ENCODE measurements around the gene WFDC5. TPM values are rescaled to one million over a fixed set of nuclear protein-coding genes. Genes with fewer than 3 reads are reported as not detected.

The WFDC5 gene, protein sequence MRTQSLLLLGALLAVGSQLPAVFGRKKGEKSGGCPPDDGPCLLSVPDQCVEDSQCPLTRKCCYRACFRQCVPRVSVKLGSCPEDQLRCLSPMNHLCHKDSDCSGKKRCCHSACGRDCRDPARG
- total RNA-seq = not detected in 2 replicates

DNA sequence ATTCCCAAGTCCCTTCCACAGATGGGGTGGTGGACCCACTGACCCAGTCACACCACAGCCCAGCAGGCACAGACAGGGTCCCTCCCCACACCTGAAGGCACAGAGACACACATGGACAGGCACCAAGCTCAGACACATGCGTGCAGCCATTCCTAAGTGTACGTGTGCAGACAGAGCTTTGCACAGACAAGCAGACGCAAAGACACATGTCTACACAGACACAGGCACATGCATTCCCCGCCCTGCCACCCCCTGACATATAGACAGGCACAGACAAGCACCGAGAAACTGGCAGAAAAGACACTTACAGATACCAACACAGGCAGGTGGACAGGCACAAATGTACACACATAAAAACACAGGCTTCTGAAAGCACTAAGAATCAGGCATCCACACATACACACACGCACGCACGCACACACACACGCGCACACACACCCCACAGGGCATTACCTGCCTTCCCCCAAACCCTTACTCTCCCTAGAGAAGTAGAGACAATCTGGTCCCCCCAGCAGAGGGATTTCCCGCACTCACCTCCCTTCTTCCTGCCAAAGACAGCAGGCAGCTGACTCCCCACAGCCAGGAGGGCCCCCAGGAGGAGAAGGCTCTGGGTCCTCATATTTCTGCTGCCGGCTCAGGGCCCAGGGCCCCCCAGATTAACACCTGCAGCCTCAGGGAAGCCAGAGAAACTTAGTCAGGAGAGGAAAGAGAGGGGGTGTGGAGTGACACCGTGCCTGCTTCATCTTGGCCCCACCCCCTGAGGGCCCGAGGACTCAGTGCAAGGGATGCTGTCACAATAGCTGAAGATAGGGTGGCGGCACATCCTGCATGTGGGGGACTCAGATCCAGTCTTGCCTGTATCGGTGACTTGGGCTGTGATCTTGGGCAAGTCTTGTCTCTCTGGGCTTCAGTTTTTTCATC lies at the start of gene WFDC5:
TSS of gene WFDC5 (minus strand) at position 710 of the 921 bp plus-strand sequence. CDS start at position 619, 91 bp downstream.

DNA sequence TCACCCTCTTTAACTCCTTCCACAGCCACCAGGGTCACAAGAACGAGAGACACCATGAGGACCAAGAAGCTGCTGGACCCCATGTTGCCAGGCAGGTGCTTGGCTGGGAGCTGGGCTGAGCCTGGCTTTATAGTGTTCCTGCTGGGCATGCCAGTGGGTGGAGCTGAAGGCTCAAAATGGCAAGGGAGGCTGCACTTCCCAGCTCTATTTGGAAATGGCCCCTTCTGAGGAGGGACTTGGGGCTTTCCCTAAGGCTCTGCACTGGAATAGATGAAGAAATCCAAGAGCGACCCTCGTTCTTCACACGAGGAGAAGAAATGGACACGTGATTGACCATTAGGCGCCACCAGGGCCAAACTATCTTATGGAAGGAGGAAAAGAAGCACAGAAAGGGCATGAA lies 9.4 kb upstream of the WFDC5 start, which contains the start of gene WFDC12:
TSS of gene WFDC12 (minus strand) at position 101 of the 400 bp plus-strand sequence. CDS start at position 83, 18 bp downstream.

DNA sequence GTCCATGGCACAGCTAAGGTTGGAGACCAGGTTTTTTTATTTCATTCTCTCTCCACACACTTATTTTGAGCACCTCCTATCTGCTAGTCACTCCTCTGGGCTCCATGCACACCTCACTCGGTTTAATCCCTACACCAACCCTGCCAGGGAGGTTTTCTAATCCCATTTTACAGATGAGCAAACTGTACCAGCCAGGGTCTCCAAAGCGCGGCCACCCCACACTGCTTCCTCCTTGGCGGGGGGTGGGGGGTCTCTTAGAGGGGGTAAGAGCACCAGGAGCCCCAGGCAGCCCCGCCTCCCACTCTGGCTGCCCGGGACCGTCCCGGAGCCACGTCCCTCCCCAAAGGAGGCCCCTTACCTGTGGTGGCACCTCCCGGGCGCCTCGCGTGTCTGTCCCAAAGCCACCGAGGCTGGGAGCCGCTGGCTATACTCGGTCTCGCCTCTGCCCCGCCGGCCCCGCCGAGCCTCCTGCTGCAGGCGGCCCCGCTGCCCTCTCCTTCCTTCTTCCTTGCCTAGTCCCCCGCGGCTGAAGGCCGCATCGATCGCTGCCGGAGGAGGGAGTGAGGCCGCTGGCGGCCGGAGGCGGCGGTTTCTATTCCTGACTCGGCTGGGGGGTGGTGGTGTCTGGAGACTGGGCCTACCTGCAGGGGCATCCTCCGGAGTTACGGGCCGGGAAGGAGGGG lies 14.3 kb downstream of the WFDC5 start, which contains the start of gene KCNS1:
TSS of gene KCNS1 (minus strand) at position 565 of the 683 bp plus-strand sequence. CDS start 1,891 bp downstream, outside the sequence.

Other genes starting within 250 kb of the WFDC5 start
- gene YWHAB, start 229.5 kb downstream of the WFDC5 start, total RNA-seq = 88.7 and 158 TPM in 2 replicates
- gene PABPC1L, start 205.1 kb downstream of the WFDC5 start, total RNA-seq = 11.5 and 14.1 TPM in 2 replicates
- 24.3 and 29.1 TPM in 2 replicates for gene TOMM34, start 154.8 kb downstream of the WFDC5 start, total RNA-seq
- 28.4 and 31.4 TPM in 2 replicates for gene STK4, start 148.7 kb downstream of the WFDC5 start, total RNA-seq
- gene KCNS1, start 14.0 kb downstream of the WFDC5 start, total RNA-seq = 0.29 and 2.5 TPM in 2 replicates
- gene WFDC12, start 9.3 kb upstream of the WFDC5 start, total RNA-seq = not detected in 2 replicates
- not detected in 2 replicates for gene PI3, start 59.7 kb upstream of the WFDC5 start, total RNA-seq
- gene SEMG1, start 91.9 kb upstream of the WFDC5 start, total RNA-seq = not detected in 2 replicates
- not detected in 2 replicates for gene SEMG2, start 106.2 kb upstream of the WFDC5 start, total RNA-seq
- gene SLPI, start 139.4 kb upstream of the WFDC5 start, total RNA-seq = 0.33 TPM in 1 of 2 replicates, not detected in the other
- gene RBPJL, start 191.7 kb upstream of the WFDC5 start, total RNA-seq = not detected in 2 replicates
- gene MATN4, start 193.1 kb upstream of the WFDC5 start, total RNA-seq = 0.33 TPM in 1 of 2 replicates, not detected in the other
- 113 and 219 TPM in 2 replicates for gene SDC4, start 233.2 kb upstream of the WFDC5 start, total RNA-seq
- gene SYS1, start 248.0 kb upstream of the WFDC5 start, total RNA-seq = 22.5 and 28.9 TPM in 2 replicates

Data from smooth muscle cell of trachea (primary cell).